SH-SY5Y (cell line): ENCODE data around the gene FOSL2.

Experiments
- GATA2 ChIP-seq: IDR thresholded peaks from 2 replicates; pipeline ENCODE4 v1.6.1; 2011; ENCODE audit warnings: mild to moderate bottlenecking, low read depth, low read length
- GATA3 ChIP-seq: IDR thresholded peaks from 2 replicates; pipeline ENCODE4 v1.6.1; 2011; ENCODE audit warnings: low read depth, mild to moderate bottlenecking, low read length, moderate library complexity

Gene FOSL2

GRCh38 chr2:28392297-28393113 lies at the start of gene FOSL2:
Gene FOSL2, plus strand, starts transcription at chr2:28392858. Its CDS starts 863 bp downstream, at chr2:28393721.
- TF ChIP-seq GATA2: peak; percentile 10; the same call in 1 of the 2 replicates
- no peak for TF ChIP-seq GATA3

- TF ChIP-seq GATA2: no peak
- TF ChIP-seq GATA3: no peak
These were observed 49.3 kb upstream of the FOSL2 start for GRCh38 chr2:28343184-28343942.

GRCh38 chr2:28343971-28344715 lies 48.5 kb upstream of the FOSL2 start:
- TF ChIP-seq GATA2: no peak
- TF ChIP-seq GATA3: no peak

DNA sequence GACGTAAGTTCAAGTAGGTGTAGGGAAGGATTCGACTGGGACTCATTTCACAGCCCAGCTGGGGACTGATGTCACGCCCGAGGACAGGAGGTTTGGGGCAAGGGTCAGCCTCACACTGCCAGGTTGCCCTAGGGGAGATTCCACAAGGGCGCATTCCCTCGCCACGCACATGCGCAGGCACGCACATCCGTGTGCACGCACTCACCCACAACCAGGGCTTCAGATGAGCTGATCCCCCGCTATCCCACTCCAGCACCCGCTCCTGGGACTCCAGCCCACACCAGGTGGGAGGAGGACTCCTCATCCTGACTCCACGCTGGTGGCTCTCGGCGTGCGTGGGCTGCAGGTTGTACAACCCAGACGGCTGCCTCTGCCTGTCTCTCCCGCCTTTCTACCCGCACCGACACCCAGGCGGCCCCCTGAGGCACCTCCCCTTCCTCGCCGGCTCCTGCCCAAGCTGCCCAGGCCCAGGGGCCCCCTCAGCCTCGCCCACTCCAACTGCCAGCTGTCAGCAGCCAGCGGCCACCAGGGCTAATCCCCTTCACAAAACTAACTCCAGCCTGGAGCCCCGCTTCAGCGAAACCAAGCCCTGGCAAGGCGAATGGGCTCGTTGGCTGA lies 47.8 kb upstream of the FOSL2 start:
- TF ChIP-seq GATA3 (no peak), GATA2 (no peak)

DNA sequence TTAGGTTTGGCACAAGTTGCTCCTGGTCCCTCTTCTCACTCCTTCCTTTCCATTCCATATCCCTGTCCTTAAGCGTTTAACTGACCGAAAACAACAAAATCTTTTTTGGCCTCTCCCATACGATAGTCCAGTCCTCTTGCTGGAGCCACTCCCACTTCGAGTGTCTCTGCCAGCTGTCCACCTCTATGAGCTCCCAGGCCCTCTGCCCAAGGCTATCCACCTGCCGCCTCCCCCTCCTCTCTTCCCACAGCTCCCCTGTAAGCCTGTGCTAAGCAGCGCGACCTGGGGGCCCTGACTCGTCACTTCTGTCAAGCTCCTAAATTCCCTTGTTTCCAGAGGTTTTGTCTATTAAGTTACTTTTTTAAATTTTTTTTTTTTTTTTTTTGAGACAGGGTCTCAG lies 47.0 kb upstream of the FOSL2 start:
- no peak for TF ChIP-seq GATA2
- no peak for TF ChIP-seq GATA3

GRCh38 chr2:28346587-28346986 lies 46.1 kb upstream of the FOSL2 start:
- TF ChIP-seq GATA2: peak; percentile 84
- TF ChIP-seq GATA3: no peak

- TF ChIP-seq GATA2 (no peak), GATA3 (no peak)
These were observed 45.5 kb upstream of the FOSL2 start for GRCh38 chr2:28347193-28347592.

- TF ChIP-seq GATA3: no peak
These were observed 45.1 kb upstream of the FOSL2 start for GRCh38 chr2:28347596-28347995.

GRCh38 chr2:28348149-28348567 lies 44.5 kb upstream of the FOSL2 start:
- TF ChIP-seq GATA3 (no peak), GATA2 (no peak)

- no peak for TF ChIP-seq GATA2
- TF ChIP-seq GATA3: no peak
These were observed 43.7 kb upstream of the FOSL2 start for GRCh38 chr2:28348921-28349320.

DNA sequence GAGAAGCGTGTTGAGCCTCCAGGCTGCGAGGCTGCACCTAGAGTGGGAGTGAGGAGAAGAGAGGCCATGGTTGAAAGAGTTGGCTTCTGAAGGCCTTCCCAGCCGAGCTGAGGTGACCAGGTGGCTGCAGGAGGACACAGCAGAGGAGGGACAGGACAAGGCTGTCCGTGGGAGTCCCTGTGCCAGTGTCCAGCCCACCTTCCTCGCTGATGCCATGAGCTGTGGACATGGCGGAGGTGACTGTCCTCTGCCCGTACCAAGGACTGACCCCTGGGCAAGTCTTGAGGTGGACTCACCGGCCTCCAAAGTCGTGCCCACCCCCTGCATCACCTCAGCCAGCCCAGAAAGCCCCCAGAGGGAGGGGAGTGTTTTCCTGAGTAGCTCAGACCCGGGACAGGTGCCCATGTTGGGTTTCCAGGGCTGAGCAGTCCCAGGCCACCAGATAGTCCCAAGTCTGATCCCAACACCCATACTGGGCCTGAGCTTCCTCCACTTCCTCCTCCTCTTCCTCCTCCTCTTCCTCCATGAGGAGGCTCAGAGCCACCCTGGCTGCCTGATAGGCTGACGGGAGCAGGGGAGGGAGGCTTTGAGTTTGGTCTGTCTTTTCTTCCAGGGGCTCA lies 43.0 kb upstream of the FOSL2 start:
- TF ChIP-seq GATA2: no peak
- TF ChIP-seq GATA3: no peak

DNA sequence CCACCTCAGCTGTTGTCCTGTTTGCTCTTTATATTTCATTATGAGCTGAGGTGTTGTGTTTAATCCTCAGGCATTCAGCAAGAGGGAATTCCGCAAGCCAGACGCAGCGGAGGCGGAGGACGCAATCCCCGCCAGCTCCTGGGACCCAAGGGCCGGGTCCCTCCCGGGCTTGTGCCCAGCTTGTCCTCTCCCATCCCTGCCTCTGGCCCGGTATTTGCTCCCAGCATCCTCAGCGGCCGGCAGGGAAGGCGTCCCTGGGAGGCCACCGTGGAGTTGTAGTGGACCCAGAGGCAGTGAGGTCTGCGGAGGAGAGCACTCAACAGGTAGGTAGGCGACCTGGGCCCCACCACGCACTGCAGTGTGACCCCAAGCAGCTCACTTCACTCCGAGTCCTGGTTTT lies 42.5 kb upstream of the FOSL2 start:
- no peak for TF ChIP-seq GATA2
- no peak for TF ChIP-seq GATA3

DNA sequence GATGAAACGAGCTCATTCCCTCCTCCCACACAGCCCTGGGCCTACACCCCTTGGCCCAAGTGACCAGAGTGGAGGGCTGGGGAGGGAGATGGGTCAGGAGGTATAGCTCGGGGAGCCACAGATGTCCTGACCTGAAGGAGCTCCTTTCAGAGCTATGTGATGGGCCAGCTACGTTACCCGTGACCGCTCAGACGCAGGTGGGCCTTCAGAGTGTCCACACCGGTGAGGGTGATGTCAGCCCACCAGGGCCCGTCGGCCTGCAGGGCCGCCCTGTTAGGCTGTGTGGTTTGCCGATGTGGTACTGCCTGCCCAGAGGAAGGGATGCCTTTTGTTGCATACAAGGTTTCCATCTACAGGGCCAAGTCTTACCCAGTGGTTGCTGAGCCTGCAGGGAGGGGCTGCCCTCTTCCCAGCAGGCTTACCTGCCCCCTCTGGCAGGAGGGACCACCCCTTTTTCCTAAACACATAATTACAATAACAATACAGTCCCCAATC lies 41.8 kb upstream of the FOSL2 start:
- TF ChIP-seq GATA3 (no peak), GATA2 (no peak)

DNA sequence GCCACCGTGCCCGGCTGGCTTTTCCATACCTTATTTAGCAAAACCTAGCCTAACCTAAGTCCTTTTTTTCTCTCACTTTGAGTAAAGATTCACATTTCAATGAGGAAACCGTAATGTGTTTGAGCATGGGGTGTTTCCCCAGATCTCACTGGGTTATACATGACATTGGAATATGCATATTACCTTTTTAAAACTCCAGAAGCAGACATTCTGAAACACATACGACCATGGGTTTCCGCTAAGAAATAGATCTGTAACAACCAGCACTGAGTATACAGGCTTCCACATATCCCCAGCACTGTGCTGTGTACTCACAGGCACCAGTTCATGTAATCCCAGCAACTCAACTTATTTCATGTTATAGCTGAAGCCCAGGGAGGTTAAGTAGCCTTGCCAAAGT lies 41.0 kb upstream of the FOSL2 start:
- TF ChIP-seq GATA2: no peak
- no peak for TF ChIP-seq GATA3
